Fibroblast of the conjunctiva (primary cell): ENCODE measurements around the gene VEGFD.

ENCODE experiments used
- DNase-seq: peaks from one replicate; pipeline ENCODE4 v3.0.0-alpha.2; 2010; ENCODE audit warnings: low read depth

Gene VEGFD, protein sequence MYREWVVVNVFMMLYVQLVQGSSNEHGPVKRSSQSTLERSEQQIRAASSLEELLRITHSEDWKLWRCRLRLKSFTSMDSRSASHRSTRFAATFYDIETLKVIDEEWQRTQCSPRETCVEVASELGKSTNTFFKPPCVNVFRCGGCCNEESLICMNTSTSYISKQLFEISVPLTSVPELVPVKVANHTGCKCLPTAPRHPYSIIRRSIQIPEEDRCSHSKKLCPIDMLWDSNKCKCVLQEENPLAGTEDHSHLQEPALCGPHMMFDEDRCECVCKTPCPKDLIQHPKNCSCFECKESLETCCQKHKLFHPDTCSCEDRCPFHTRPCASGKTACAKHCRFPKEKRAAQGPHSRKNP

GRCh38 chrX:15384304-15384703 lies at the start of gene VEGFD:
Gene VEGFD (minus strand): TSS chrX:15384413. CDS start chrX:15383946, 467 bp downstream.
- DNase-seq = peak; percentile 67

GRCh38 chrX:15430584-15430983 lies 46.4 kb upstream of the VEGFD start:
- no peak for DNase-seq

- no peak for DNase-seq
Measured at GRCh38 chrX:15430076-15430475, 45.9 kb upstream of the VEGFD start.

DNA sequence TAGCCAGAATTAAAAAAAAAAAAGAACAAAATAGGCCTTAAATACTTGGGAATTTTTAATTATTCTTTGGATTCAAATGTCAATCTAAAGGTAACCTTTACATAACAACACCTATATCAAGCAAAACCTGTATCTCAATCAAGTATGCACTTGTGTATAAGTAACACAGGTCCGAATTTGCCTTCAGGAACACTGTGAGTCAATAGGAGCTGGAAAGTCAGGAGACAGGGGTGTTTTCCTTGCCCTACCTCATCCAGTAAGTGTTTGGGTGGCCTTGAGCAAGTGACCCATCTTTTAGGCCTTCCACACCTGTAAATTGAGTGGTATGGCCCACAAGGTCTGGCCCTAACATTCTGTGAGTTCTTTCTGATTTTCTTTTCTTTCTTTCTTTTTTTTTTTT lies 40.8 kb upstream of the VEGFD start:
- DNase-seq = no peak

DNA sequence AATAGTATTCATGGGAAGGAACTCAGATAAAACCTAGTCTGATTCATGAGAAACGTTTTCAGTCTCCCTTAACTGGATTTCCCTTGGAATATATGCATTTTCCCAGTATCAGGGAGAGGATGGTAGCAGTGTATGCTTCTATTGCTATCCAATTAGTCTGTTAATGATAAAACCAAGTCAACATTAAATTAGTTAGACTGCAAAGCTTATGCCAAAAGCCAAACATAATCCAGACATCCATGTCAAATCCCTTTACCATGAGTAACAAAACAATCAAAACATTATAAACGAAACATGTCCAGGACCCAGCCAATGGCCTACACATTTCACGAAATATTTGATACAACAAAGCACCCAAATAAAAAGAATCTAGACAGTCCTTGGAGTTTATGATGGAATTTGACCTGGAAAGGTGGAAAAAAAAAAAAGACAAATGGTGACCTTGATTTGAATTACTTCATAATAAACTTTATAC lies 34.5 kb upstream of the VEGFD start:
- no peak for DNase-seq

DNA sequence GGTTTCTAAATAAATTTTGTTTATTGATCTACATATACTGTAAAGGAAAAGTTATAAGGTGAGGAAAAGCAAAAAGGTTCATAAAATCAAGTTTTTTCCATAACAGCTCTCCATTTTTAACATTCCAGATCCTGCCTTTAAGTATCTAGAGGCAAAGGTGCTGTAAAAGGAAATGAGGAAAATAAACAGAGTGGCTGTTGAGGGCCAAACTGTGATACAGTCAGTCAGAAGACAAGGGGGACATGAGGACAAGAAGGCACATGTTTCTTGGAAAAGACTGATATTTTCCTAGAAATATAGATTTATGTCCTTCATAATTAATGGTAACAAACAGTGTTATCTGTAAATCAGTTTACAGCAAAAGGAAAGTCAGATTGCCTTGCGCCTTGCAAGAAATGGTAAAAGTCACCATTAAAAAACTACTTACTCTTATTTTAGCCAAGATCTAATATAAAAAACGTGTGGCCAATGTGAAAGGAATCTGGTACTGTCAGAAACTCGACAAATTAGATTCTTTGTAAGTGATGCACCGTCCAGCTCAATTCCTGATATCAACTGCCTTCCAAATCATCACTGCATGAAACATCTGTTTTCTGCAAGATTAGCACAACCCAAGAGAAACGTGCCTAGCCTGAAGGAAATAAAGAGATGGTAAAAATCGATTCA lies 34.0 kb upstream of the VEGFD start:
- DNase-seq = no peak

GRCh38 chrX:15416133-15416993 lies 32.1 kb upstream of the VEGFD start:
- no peak for DNase-seq

GRCh38 chrX:15413101-15413500 lies 28.9 kb upstream of the VEGFD start:
- DNase-seq = no peak

- no peak for DNase-seq
Measured at GRCh38 chrX:15410947-15411346, 26.7 kb upstream of the VEGFD start.

GRCh38 chrX:15410430-15410829 lies 26.2 kb upstream of the VEGFD start:
- no peak for DNase-seq

DNA sequence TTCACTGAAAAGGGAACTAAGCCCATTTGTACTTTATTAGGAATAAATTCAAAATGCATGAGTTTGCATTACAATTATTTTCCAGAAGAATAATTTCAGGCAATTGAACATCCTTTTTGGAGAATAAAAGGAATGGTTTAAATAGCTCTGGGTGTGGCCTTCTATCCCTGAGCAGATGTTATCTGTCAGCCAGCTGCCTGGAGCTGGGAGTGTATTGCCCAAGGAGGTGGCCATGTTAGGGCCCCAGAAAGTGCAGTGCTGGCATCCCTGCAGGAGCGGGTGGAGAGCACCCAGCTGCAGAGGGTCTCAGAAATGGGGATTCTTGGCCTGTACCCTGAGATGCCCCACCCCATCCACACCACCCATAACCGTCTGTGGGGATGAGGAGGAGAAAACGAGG lies 21.6 kb upstream of the VEGFD start:
- no peak for DNase-seq

GRCh38 chrX:15404401-15405096 lies 20.3 kb upstream of the VEGFD start:
- peak; percentile 18 for DNase-seq

DNA sequence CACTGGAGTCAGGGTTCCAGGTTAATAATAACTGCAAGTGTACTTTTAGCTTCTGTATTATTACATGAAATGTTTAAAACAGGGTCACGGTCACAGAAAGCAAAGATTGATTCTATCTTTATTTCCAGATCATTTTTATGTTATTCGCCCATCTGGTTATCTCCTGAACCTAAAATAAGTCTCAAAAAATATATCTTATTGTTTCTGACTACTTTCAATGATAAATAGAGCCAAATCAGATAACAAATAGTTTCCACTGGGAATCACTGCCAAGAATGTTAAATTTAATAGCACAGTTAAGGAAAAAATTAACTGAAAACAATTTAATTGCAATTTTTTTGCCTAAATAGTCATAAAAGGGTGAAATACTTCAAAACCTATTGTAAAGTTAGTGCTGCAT lies 17.2 kb upstream of the VEGFD start:
- no peak for DNase-seq

- DNase-seq = no peak
Measured at GRCh38 chrX:15399962-15400391, 15.8 kb upstream of the VEGFD start.

GRCh38 chrX:15398874-15399273 lies 14.7 kb upstream of the VEGFD start:
- DNase-seq = no peak

- no peak for DNase-seq
Measured at GRCh38 chrX:15395789-15396188, 11.6 kb upstream of the VEGFD start.

- no peak for DNase-seq
Measured at GRCh38 chrX:15391850-15392249, 7.6 kb upstream of the VEGFD start.

- DNase-seq = no peak
Measured at GRCh38 chrX:15382813-15383212, 1.4 kb downstream of the VEGFD start.

DNA sequence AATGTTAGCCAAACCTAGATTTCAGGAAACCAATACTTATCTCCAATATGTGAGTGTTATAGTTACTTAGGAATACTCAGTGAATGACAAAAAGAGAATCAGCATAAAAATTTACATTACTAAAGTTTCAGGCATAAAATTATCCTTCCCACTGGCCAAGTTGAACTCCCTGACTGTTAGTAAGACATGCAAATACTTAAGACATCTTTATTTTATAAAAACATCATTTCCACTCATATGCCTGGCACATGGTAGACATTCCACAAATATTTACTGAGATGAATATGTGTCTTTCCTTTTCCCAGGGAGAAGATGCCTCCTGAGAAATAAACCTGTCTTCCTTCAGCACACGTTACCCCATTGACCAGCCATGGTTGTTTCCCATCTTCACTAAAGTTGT lies 7.3 kb downstream of the VEGFD start:
- DNase-seq = no peak

DNA sequence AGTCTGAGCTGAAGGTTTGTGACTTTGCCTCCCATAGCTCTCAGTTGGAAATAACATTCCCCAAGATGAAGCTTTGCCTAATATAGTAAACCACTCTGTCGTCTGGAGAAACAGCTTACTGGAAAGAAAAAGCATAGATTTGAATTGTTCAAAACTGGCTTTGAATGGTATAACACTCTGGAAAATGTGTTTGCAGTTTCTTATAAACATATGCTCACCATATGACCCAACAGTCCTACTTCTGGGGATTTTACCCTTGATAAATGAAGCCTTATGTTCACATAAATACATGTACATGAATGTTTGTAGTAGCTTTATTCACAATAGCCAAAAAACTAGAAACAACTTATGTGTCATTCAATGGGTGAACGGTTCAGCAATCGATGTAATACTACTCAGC lies 10.2 kb downstream of the VEGFD start:
- DNase-seq = peak; percentile 20

DNA sequence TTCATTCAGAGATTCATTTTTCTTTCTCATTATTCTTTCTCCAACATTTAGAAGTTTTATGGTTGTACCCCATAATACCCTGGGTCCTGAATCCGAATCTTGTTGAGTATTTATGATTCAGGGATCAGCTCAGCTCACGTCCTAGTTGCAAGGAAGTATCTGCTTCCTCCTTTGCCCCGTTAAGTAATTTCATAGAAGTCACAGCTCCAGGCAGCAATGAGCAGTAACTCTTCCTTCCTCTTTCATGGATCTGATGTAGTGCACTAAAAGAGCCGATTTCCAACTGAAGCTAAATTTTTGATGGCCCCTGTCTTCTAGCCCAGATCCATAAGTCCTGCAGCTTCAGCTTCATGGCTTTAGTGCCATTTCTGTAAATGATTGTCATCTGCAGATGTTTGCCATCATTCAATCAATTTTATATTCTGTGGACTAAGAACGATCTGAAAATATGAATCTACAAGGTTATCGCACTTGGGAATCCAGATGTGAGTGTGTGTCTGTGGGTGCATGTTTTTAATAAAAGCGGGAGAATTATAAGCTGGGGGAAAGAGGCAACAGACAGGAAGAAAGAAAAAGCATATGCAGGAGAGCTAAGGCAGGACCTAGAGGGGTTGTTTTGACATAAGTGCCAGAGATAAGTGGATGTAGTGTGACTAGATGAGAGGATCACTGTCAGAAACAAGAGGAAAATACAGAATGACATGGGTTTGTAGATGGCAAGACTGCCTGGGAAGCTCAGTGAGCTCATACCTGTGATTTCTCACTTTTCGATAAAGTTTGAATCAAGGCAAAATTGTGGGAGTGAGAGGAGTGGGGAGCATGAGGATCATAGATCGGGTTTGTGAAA lies 17.5 kb downstream of the VEGFD start:
- no peak for DNase-seq
